Measurements from ENCODE around the gene TATDN3. TPM values are rescaled to one million over a fixed set of nuclear protein-coding genes. Genes with fewer than 3 reads are reported as not detected.
"Not testable (repeated sequence)": the region's sequence is repeated elsewhere in the genome, so short reads cannot be mapped to it uniquely, and the experiment has no call there.

The TATDN3 gene
- total RNA-seq, 2 donors from 2014 or later, result 12.2 to 12.9 TPM

GRCh38 chr1:212766825-212767224 is 24.9 kb upstream of the TATDN3 start:
- not testable (repeated sequence) for H3K27ac Mint-ChIP-seq; ATAC-seq; DNase-seq (ENCODE audit: low spot score in 2 of 2)
- Mint-ChIP-seq H3K36me3 (peaks cover 47 to 63% of the 10 kb centered on the region in 2 donors), H3K9me3 (peaks cover 20 to 30% of the 10 kb centered on the region in 2 donors)

DNA sequence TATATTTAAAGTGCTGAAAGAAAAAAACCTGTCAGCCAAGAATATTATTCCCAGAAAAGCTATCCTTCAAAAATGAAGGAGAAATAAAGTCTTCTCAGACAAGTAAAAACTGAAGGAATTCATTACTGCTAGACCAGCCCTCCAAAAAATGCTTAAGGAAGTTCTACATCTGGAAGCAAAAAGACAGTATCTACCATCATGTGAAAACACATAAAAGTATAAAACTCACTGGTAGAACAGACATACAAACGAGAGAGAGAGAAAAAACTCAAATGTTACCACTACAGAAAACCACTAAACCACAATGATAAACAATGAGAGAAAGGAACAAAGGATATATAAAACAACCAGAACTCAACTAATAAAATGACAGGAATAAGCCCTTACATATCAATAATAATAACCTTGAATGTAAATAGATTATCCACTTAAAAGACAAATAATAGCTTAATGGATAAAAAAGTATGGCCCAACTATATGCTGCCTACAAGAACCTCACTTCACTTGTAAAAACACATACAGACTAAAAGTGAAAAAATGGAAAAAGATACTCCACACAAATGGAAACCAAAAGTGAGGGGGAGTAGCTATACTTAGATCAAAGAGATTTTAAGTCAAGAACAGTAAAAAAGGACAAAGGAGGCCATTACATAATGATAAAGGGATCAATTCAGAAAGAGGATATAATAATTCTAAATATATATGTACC is 22.1 kb upstream of the TATDN3 start:
- DNase-seq (ENCODE audit: low spot score in 2 of 2) (no peak), ATAC-seq (peak; percentile 73 to 94)
- H3K27ac Mint-ChIP-seq, result peak overlapping the region; percentile 8 to 21
- H3K36me3 Mint-ChIP-seq, result peaks cover 57 to 75% of the 10 kb centered on the region in 2 donors
- H3K9me3 Mint-ChIP-seq, result peaks cover 20 to 30% of the 10 kb centered on the region in 2 donors

GRCh38 chr1:212771341-212771740 is 20.4 kb upstream of the TATDN3 start:
- Mint-ChIP-seq H3K27ac (no peak overlapping the region), H3K9me3 (peaks cover 20 to 26% of the 10 kb centered on the region in 2 donors)
- no peak for ATAC-seq

GRCh38 chr1:212773011-212773410 is 18.7 kb upstream of the TATDN3 start:
- H3K27ac Mint-ChIP-seq, result no peak overlapping the region
- ATAC-seq, result no peak
- H3K36me3 Mint-ChIP-seq, result peaks cover 38 to 49% of the 10 kb centered on the region in 2 donors
- H3K9me3 Mint-ChIP-seq, result peaks cover 11 to 16% of the 10 kb centered on the region in 2 donors
- DNase-seq (ENCODE audit: low spot score in 2 of 2), result no peak

More at GRCh38 chr1:212771341-212771740, 20.4 kb upstream of the TATDN3 start:
- H3K36me3 Mint-ChIP-seq, result peaks cover 51 to 65% of the 10 kb centered on the region in 2 donors
- no peak for DNase-seq (ENCODE audit: low spot score in 2 of 2)

GRCh38 chr1:212774584-212774983 is 17.1 kb upstream of the TATDN3 start:
- Mint-ChIP-seq H3K9me3 (peaks cover 4 to 6% of the 10 kb centered on the region in 2 donors), H3K27ac (no peak overlapping the region), H3K36me3 (peaks cover 22 to 38% of the 10 kb centered on the region in 2 donors)
- no peak for DNase-seq (ENCODE audit: low spot score in 2 of 2)
- no peak for ATAC-seq

DNA sequence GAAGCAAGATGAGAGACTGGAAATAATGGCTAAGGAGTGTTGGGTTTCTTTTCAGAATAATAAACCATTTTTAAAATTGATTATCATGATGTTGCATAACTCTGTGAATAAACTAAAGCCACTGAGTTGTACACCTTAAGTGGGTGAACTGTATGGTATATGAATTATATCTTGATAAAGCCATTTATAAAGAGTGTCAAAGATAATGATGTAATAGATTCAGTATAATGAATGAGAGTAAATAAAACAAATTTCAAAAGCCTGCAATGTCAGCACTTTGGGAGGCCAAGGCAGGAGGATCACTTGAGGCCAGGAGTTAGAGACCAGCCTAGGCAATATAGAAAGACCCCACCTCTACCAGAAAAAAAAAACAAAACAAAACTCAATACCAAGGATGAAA is 16.5 kb upstream of the TATDN3 start:
- no peak overlapping the region for H3K27ac Mint-ChIP-seq
- peaks cover 19 to 33% of the 10 kb centered on the region in 2 donors for H3K36me3 Mint-ChIP-seq
- no peak for ATAC-seq

DNA sequence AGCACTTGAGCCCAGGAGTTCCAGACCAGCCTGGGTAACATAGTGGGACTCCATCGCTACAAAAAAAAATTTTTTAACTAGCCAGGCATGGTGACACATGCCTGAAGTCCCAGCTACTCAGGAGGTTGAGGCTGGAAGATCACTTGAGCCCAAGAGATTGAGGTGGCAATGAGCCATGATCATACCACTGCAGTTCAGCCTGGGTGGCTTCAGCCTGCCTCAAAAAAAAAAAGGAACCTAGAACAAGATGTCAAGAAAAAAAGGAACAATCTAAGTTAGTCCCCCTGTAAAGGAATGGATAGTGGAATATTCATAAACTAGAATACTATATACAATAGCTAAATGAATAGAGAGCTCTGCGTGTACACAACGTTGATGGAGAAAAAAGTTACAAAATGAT is 14.5 kb upstream of the TATDN3 start:
- DNase-seq (ENCODE audit: low spot score in 2 of 2) (no peak), ATAC-seq (no peak)
- no peak overlapping the region for H3K27ac Mint-ChIP-seq
- H3K9me3 Mint-ChIP-seq, result no peaks in the 10 kb centered on the region
- H3K36me3 Mint-ChIP-seq, result peaks cover 7 to 17% of the 10 kb centered on the region in 2 donors

More for the DNA sequence above, 16.5 kb upstream of the TATDN3 start:
- DNase-seq (ENCODE audit: low spot score in 2 of 2), result no peak
- peaks cover under 1 to 1% of the 10 kb centered on the region in 2 donors for H3K9me3 Mint-ChIP-seq

DNA sequence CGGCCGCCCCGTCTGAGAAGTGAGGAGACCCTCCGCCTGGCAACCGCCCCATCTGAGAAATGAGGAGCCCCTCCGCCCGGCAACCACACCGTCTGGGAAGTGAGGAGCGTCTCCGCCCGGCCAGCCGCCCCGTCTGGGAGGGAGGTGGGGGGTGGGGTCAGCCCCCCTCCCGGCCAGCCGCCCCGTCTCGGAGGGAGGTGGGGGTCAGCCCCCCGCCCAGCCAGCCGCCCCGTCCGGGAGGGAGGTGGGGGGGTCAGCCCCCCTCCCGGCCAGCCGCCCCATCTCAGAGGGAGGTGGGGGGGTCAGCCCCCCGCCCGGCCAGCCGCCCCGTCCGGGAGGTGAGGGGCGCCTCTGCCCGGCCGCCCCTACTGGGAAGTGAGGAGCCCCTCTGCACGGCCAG is 12.6 kb upstream of the TATDN3 start:
- not testable (repeated sequence) for H3K9me3 Mint-ChIP-seq; H3K27ac Mint-ChIP-seq; ATAC-seq; DNase-seq (ENCODE audit: low spot score in 2 of 2); H3K36me3 Mint-ChIP-seq

DNA sequence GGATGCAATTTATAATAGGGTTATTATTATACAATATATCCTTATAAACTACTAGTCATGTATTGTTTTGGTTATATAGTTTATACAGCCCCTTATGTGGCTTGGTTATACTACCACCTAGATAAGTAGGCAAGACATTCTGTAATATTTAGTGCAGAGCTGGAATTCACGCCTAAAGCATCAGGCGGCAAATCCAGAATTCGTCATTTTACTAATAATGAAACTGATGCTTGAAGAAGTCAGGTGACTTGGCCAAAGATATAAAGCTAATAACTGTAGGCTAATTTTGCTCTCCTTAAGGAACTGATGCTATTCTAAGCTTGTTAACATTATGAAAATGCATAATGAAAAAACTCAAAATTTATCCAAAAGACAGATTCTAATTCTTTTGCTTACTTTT is 10.9 kb upstream of the TATDN3 start:
- Mint-ChIP-seq H3K36me3 (peaks cover 5 to 8% of the 10 kb centered on the region in 2 donors), H3K27ac (no peak overlapping the region), H3K9me3 (no peaks in the 10 kb centered on the region)
- no peak for ATAC-seq
- DNase-seq (ENCODE audit: low spot score in 2 of 2), result no peak

GRCh38 chr1:212781225-212781624 is 10.5 kb upstream of the TATDN3 start:
- no peak for ATAC-seq
- peaks cover 5 to 8% of the 10 kb centered on the region in 2 donors for H3K36me3 Mint-ChIP-seq
- DNase-seq (ENCODE audit: low spot score in 2 of 2), result no peak

DNA sequence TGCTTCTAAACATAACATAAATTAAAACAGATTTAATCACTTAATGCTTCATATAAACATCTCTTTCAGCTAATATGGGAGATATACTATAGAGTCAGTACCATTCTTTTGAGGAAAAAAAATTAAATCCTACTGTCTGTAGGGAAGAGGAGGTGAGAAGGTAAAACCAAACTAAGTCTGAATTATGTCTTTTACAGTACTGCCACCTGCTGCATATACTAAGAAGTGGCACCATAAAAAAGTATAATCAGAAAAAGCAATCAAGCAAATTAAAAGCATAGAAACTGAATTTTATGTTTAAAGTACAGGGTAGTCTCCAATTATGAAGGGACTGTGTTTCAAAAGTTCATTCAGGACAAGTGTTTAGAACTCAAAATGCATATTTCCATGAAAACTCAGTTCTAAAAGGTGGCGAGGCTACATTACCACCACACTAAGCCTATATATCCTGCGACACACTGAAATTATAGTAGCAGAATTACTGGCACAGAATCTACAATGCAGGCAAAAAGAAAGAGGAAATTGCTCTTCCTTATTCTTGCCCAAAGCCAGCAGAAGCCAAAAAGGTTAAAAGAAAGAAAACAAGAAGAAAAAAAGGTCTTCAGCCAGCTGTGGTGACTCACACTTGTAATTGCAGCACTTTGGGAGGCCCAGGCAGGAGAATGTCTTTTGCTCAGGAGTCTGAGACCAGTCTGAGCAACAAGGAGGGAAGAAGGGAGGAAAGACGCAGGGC is 9.1 kb upstream of the TATDN3 start:
- H3K27ac Mint-ChIP-seq, result no peak overlapping the region
- peak; percentile 37 to 52 for ATAC-seq
- DNase-seq (ENCODE audit: low spot score in 2 of 2), result no peak
- H3K36me3 Mint-ChIP-seq, result peaks cover 5 to 8% of the 10 kb centered on the region in 2 donors
- H3K9me3 Mint-ChIP-seq, result no peaks in the 10 kb centered on the region

More at GRCh38 chr1:212781225-212781624, 10.5 kb upstream of the TATDN3 start:
- H3K27ac Mint-ChIP-seq, result no peak overlapping the region
- no peaks in the 10 kb centered on the region for H3K9me3 Mint-ChIP-seq

DNA sequence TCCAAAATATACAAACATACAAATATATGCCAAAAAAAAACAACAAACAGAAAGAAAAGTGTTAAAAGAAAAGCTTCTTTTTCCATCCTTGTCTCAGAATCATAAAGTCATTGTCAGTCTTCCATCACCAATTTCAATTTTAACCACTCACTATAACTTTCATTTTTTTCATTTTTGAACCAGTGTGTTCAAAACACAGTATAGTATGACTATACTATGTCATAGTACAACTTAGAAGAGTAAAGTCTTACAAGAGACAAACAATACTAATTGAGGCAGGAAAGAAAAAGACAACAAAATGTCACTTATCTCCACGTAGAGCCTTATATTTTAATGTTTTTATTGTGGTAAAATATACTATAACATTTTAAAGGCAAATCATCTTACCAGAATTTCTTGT is 7.7 kb upstream of the TATDN3 start:
- Mint-ChIP-seq H3K27ac (no peak overlapping the region), H3K9me3 (no peaks in the 10 kb centered on the region), H3K36me3 (peaks cover 5 to 8% of the 10 kb centered on the region in 2 donors)
- ATAC-seq (peak in 1 of 2 donors; percentile 56), DNase-seq (ENCODE audit: low spot score in 2 of 2) (no peak)

GRCh38 chr1:212785871-212786270 is 5.8 kb upstream of the TATDN3 start:
- no peak for DNase-seq (ENCODE audit: low spot score in 2 of 2)
- H3K36me3 Mint-ChIP-seq, result peaks cover 5 to 8% of the 10 kb centered on the region in 2 donors
- H3K27ac Mint-ChIP-seq, result no peak overlapping the region
- no peak for ATAC-seq
- no peaks in the 10 kb centered on the region for H3K9me3 Mint-ChIP-seq

- ATAC-seq (peak; percentile 69 to 74), DNase-seq (ENCODE audit: low spot score in 2 of 2) (no peak)
- H3K9me3 Mint-ChIP-seq, result peaks cover 0 to 4% of the 10 kb centered on the region in 2 donors
- H3K27ac Mint-ChIP-seq, result peak overlapping the region; percentile 93 to 99
- peaks cover 6 to 12% of the 10 kb centered on the region in 2 donors for H3K36me3 Mint-ChIP-seq
Measured at GRCh38 chr1:212791261-212791675, 426 bp upstream of the TATDN3 start.

DNA sequence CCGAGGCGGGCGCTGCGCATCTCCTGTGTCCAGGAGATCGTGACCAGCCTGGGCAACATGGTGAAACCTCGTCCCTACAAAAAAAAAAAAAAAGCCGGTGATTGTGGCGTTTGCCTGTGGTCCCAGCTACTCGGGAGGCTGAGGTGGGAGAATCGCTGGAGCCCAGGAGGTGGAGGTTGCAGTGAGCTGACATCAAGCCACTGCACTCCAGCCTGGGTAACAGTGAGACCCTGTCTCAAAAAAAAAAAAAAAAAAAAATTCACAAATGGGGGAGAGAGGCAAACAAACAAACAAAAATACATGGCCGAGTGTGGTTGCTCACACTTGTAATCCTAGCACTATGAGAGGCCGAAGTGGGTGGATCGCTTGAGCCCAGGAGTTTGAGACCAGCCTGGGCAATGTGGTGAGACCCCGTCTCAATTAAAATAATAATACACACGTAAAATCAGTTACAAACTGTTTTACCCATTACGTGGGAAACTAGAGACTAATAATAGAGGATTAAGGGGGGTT is 758 bp downstream of the TATDN3 start:
- peaks cover 6 to 12% of the 10 kb centered on the region in 2 donors for H3K36me3 Mint-ChIP-seq
- H3K27ac Mint-ChIP-seq, result peak overlapping the region; percentile 93 to 99
- ATAC-seq (no peak), DNase-seq (ENCODE audit: low spot score in 2 of 2) (no peak)
- peaks cover 0 to 4% of the 10 kb centered on the region in 2 donors for H3K9me3 Mint-ChIP-seq

GRCh38 chr1:212794561-212795014 is 2.9 kb downstream of the TATDN3 start:
- H3K27ac Mint-ChIP-seq, result peak overlapping the region in 1 of 2 donors; percentile 15
- H3K9me3 Mint-ChIP-seq, result peaks cover 0 to 4% of the 10 kb centered on the region in 2 donors
- ATAC-seq (no peak), DNase-seq (ENCODE audit: low spot score in 2 of 2) (no peak)
- peaks cover 6 to 12% of the 10 kb centered on the region in 2 donors for H3K36me3 Mint-ChIP-seq

DNA sequence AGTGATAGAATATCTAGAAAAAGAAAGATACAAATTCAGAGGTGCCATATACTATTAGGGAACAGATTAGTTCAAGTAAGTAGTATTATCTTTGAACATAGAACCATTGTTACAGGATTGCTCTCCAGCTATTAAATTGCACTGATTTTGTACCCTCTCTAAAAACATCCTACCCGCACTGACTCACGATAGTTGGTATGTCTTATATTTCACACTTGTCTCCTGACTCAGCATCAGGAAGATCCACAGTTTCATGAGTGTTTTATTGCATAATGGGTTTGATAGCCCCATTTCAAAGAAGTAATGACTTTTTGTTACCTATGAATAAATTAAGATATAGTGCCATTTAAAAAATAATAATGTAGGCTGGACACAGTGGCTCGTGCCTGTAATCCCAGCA is 6.0 kb downstream of the TATDN3 start:
- Mint-ChIP-seq H3K36me3 (peaks cover 0 to 6% of the 10 kb centered on the region in 2 donors), H3K27ac (no peak overlapping the region), H3K9me3 (peaks cover 0 to 4% of the 10 kb centered on the region in 2 donors)
- ATAC-seq (no peak), DNase-seq (ENCODE audit: low spot score in 2 of 2) (no peak)
